HG03457 (cell line): ENCODE results near the gene PDZRN4.

ENCODE experiments used
- ATAC-seq: cut with Tn5 transposase; IDR thresholded peaks from one replicate; pipeline ENCODE4 v1.9.1; 2021; ENCODE audit warnings: moderate number of reproducible peaks; ENCODE audit not compliant: unreplicated experiment

PDZRN4 gene

GRCh38 chr12:41504976-41505375 lies 316.9 kb downstream of the PDZRN4 start:
- no peak for ATAC-seq

GRCh38 chr12:41507286-41507685 lies 319.2 kb downstream of the PDZRN4 start:
- no peak for ATAC-seq

- no peak for ATAC-seq
Measured at GRCh38 chr12:41509271-41510055, 321.3 kb downstream of the PDZRN4 start.

- ATAC-seq = no peak
Measured at GRCh38 chr12:41510470-41510869, 322.4 kb downstream of the PDZRN4 start.

- ATAC-seq = no peak
Measured at GRCh38 chr12:41511247-41511646, 323.1 kb downstream of the PDZRN4 start.

GRCh38 chr12:41512497-41512896 lies 324.4 kb downstream of the PDZRN4 start:
- ATAC-seq = no peak

- no peak for ATAC-seq
Measured at GRCh38 chr12:41514021-41514777, 326.1 kb downstream of the PDZRN4 start.

- ATAC-seq = no peak
Measured at GRCh38 chr12:41514907-41515306, 326.8 kb downstream of the PDZRN4 start.

GRCh38 chr12:41515953-41516352 lies 327.8 kb downstream of the PDZRN4 start:
- ATAC-seq = no peak

- no peak for ATAC-seq
Measured at GRCh38 chr12:41520869-41521268, 332.7 kb downstream of the PDZRN4 start.

- peak; percentile 79 for ATAC-seq
Measured at GRCh38 chr12:41521872-41522379, 333.8 kb downstream of the PDZRN4 start.

- ATAC-seq = no peak
Measured at GRCh38 chr12:41527062-41527461, 338.9 kb downstream of the PDZRN4 start.

GRCh38 chr12:41527534-41528116 lies 339.5 kb downstream of the PDZRN4 start:
- ATAC-seq = no peak

GRCh38 chr12:41528874-41529273 lies 340.8 kb downstream of the PDZRN4 start:
- no peak for ATAC-seq

- no peak for ATAC-seq
Measured at GRCh38 chr12:41530441-41530840, 342.3 kb downstream of the PDZRN4 start.

- ATAC-seq = no peak
Measured at GRCh38 chr12:41531147-41531829, 343.2 kb downstream of the PDZRN4 start.

- no peak for ATAC-seq
Measured at GRCh38 chr12:41532072-41532471, 344.0 kb downstream of the PDZRN4 start.

GRCh38 chr12:41536813-41537490 lies 348.8 kb downstream of the PDZRN4 start:
- no peak for ATAC-seq

GRCh38 chr12:41537522-41537921 lies 349.4 kb downstream of the PDZRN4 start:
- ATAC-seq = no peak

- no peak for ATAC-seq
Measured at GRCh38 chr12:41545761-41546160, 357.6 kb downstream of the PDZRN4 start.
